Mucosa of rectum (tissue), 2 donors: ENCODE measurements around the gene SLC5A11.

ENCODE experiments used
- H3K27ac ChIP-seq, 2 donors: one replicate each; pipeline ENCODE4 v1.7.0; 2013; ENCODE audit warnings: inconsistent platforms in 2 of 2, low read depth in 2 of 2, low read length in 2 of 2
- H3K27me3 ChIP-seq, 2 donors: one replicate each; pipeline ENCODE4 v1.7.0; 2013; ENCODE audit warnings: low read length in 2 of 2; ENCODE audit not compliant: control insufficient read depth in 2 of 2, insufficient read depth in 2 of 2
- H3K36me3 ChIP-seq, 2 donors: one replicate each; pipeline ENCODE4 v1.7.0; 2013; ENCODE audit warnings: low read length in 2 of 2; ENCODE audit not compliant: control insufficient read depth in 2 of 2, insufficient read depth in 2 of 2
- H3K4me1 ChIP-seq, 2 donors: one replicate each; pipeline ENCODE4 v1.7.0; 2013; ENCODE audit warnings: low read length in 2 of 2, mild to moderate bottlenecking in 1 of 2; ENCODE audit not compliant: control insufficient read depth in 2 of 2, insufficient read depth in 2 of 2
- H3K4me3 ChIP-seq, 2 donors: one replicate each; pipeline ENCODE4 v1.7.0; 2013; ENCODE audit warnings: low read length in 2 of 2
- H3K9ac ChIP-seq, 2 donors: one replicate each; pipeline ENCODE4 v1.7.0; 2013; ENCODE audit warnings: low read length in 2 of 2, low read depth in 1 of 2, mild to moderate bottlenecking in 1 of 2
- H3K9me3 ChIP-seq, 2 donors: one replicate each; pipeline ENCODE4 v1.7.0; 2013; ENCODE audit warnings: low read length in 2 of 2; ENCODE audit not compliant: control insufficient read depth in 2 of 2
- donor health status: healthy.
- donor health status: Normal muscosa, but diverticular disease.

SLC5A11 gene

DNA sequence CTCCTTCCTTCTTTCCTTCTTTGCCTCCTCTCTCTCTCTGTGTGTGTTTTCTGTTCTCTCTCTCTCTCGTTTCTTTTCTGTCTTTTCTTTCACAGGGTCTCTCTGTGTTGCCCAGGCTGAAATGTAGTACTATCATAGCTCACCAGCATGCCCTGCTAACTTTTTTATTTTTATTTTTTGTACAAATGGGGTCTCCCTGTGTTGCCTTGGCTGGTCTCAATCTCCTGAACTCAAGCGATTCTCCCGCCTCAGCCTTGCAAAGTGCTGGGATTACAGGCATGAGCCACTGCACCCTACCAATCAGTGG is 1.5 kb downstream of the SLC5A11 start:
- H3K27ac ChIP-seq: no peak overlapping the region
- no peaks in the 10 kb centered on the region for H3K36me3 ChIP-seq
- no peak overlapping the region for H3K9ac ChIP-seq
- no peak overlapping the region for H3K4me3 ChIP-seq
- peaks cover 0 to 10% of the 10 kb centered on the region in 2 donors for H3K4me1 ChIP-seq
- no peaks in the 10 kb centered on the region for H3K27me3 ChIP-seq
- H3K9me3 ChIP-seq: no peaks in the 10 kb centered on the region

DNA sequence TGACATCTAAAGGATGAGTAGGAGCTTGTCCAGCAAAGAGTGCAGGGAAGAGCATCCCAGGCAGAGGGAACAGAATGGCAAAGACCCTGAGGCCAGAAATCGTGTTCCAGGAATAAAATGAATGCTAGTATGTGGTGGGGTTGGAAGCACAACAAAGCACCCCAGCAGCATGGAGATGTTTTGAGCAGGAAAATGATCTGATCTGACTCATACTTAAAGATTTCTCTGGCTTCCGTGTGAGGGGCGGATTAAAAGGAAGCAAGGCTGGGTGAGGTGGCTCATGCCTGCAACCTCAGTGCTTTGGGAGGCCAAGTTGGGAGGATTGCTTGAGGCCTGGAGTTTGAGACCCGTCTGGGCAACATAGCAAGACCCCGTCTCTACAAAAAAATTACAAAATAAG is 2.3 kb downstream of the SLC5A11 start:
- Histone ChIP-seq H3K4me3 (no peak overlapping the region), H3K4me1 (peaks cover 0 to 10% of the 10 kb centered on the region in 2 donors), H3K27me3 (no peaks in the 10 kb centered on the region), H3K27ac (no peak overlapping the region), H3K9me3 (no peaks in the 10 kb centered on the region), H3K36me3 (no peaks in the 10 kb centered on the region), H3K9ac (no peak overlapping the region)

- Histone ChIP-seq H3K27me3 (no peaks in the 10 kb centered on the region), H3K36me3 (no peaks in the 10 kb centered on the region), H3K9ac (no peak overlapping the region), H3K27ac (no peak overlapping the region), H3K4me1 (peaks cover 0 to 10% of the 10 kb centered on the region in 2 donors), H3K9me3 (no peaks in the 10 kb centered on the region), H3K4me3 (no peak overlapping the region)
Observed at GRCh38 chr16:24849641-24850040, 3.9 kb downstream of the SLC5A11 start.

- no peak overlapping the region for H3K4me3 ChIP-seq
Observed at GRCh38 chr16:24850289-24850938, 4.7 kb downstream of the SLC5A11 start.

GRCh38 chr16:24851700-24852099 is 5.9 kb downstream of the SLC5A11 start:
- no peaks in the 10 kb centered on the region for H3K9me3 ChIP-seq
- H3K27me3 ChIP-seq: no peaks in the 10 kb centered on the region
- no peak overlapping the region for H3K9ac ChIP-seq
- H3K4me3 ChIP-seq: no peak overlapping the region
- H3K27ac ChIP-seq: no peak overlapping the region
- H3K4me1 ChIP-seq: peaks cover 0 to 1% of the 10 kb centered on the region in 2 donors
- H3K36me3 ChIP-seq: no peaks in the 10 kb centered on the region

More at GRCh38 chr16:24850289-24850938, 4.7 kb downstream of the SLC5A11 start:
- Histone ChIP-seq H3K27ac (no peak overlapping the region), H3K9me3 (no peaks in the 10 kb centered on the region), H3K27me3 (no peaks in the 10 kb centered on the region), H3K36me3 (no peaks in the 10 kb centered on the region), H3K4me1 (peaks cover 0 to 10% of the 10 kb centered on the region in 2 donors), H3K9ac (no peak overlapping the region)

DNA sequence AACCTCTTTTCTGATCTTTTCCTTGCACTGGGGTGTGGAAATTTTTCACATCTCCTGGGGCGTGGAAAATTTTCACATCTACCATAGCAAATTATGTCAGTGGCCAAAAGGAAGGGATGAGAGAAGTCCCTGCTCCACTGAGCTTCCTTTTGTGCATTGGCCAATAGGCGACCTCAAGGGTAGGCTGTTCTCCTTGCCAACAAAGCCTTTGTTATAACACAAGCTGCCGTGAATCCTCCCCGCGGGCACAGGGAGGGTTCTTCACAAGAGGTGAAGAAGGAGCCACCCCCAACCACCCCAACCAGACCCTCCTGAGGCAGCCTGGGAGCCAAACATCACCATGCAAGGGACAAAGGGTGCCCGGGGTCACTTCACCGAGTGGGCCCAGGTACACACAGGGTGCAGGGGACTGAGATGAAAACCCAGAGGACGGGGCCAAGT is 6.5 kb downstream of the SLC5A11 start:
- no peaks in the 10 kb centered on the region for H3K4me1 ChIP-seq
- H3K9ac ChIP-seq: no peak overlapping the region
- no peaks in the 10 kb centered on the region for H3K36me3 ChIP-seq
- H3K4me3 ChIP-seq: no peak overlapping the region
- no peaks in the 10 kb centered on the region for H3K9me3 ChIP-seq
- no peak overlapping the region for H3K27ac ChIP-seq
- no peaks in the 10 kb centered on the region for H3K27me3 ChIP-seq

- Histone ChIP-seq H3K27me3 (no peaks in the 10 kb centered on the region), H3K9ac (no peak overlapping the region), H3K27ac (no peak overlapping the region), H3K36me3 (no peaks in the 10 kb centered on the region), H3K4me1 (no peaks in the 10 kb centered on the region), H3K4me3 (no peak overlapping the region), H3K9me3 (no peaks in the 10 kb centered on the region)
Observed at GRCh38 chr16:24853169-24853824, 7.5 kb downstream of the SLC5A11 start.

GRCh38 chr16:24853830-24854229 is 8.1 kb downstream of the SLC5A11 start:
- Histone ChIP-seq H3K27me3 (no peaks in the 10 kb centered on the region), H3K9me3 (no peaks in the 10 kb centered on the region), H3K36me3 (no peaks in the 10 kb centered on the region), H3K4me1 (no peaks in the 10 kb centered on the region), H3K9ac (no peak overlapping the region), H3K4me3 (no peak overlapping the region), H3K27ac (no peak overlapping the region)

GRCh38 chr16:24854607-24855171 is 8.9 kb downstream of the SLC5A11 start:
- Histone ChIP-seq H3K4me1 (peaks cover 0 to 2% of the 10 kb centered on the region in 2 donors), H3K27ac (no peak overlapping the region), H3K27me3 (no peaks in the 10 kb centered on the region), H3K9ac (no peak overlapping the region), H3K4me3 (no peak overlapping the region), H3K9me3 (no peaks in the 10 kb centered on the region), H3K36me3 (no peaks in the 10 kb centered on the region)

DNA sequence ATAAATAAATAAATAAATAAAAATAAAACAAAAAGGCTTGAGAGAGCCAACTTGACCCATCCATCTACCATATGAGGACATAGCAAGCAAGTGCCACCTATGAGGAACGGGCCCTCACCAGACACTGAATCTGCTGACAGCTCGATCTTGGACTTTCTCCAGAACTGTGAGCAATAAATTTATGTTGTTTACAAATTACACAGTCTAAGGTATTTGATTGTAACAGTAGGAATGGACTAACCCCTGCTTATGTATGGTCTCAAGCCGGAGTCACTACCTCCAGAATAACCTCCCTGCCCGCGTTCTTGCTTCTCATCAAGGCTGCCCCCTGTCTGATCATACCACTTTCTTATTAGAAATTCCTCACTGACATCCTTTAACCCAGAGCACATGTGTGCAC is 9.9 kb downstream of the SLC5A11 start:
- H3K27me3 ChIP-seq: no peaks in the 10 kb centered on the region
- H3K4me3 ChIP-seq: no peak overlapping the region
- no peaks in the 10 kb centered on the region for H3K36me3 ChIP-seq
- H3K9me3 ChIP-seq: no peaks in the 10 kb centered on the region
- no peak overlapping the region for H3K27ac ChIP-seq
- H3K9ac ChIP-seq: no peak overlapping the region
- peaks cover 0 to 2% of the 10 kb centered on the region in 2 donors for H3K4me1 ChIP-seq
